Stimulated activated naive CD4-positive, alpha-beta T cell treated with Interleukin-2 at 50 U/mL for 16 hours (primary cell): ENCODE measurements around the gene THSD7B.
"Not testable (repeated sequence)": the region's sequence is repeated elsewhere in the genome, so short reads cannot be mapped to it uniquely, and the experiment has no call there.

Experiments used
- DNase-seq: peaks from one replicate; lab custom pipeline; 2025; lab: John Stamatoyannopoulos, UW

Gene THSD7B

GRCh38 chr2:137255990-137256389, 490.6 kb downstream of the THSD7B start:
- no peak for DNase-seq

- DNase-seq = no peak
Observed at GRCh38 chr2:137261881-137262585, 496.7 kb downstream of the THSD7B start.

GRCh38 chr2:137262594-137262993, 497.2 kb downstream of the THSD7B start:
- no peak for DNase-seq

- DNase-seq = no peak
Observed at GRCh38 chr2:137287913-137288639, 522.7 kb downstream of the THSD7B start.

- DNase-seq = no peak
Observed at GRCh38 chr2:137291836-137292570, 526.7 kb downstream of the THSD7B start.

GRCh38 chr2:137298377-137298776, 533.0 kb downstream of the THSD7B start:
- DNase-seq = no peak

- DNase-seq = no peak
Observed at GRCh38 chr2:137300987-137301386, 535.6 kb downstream of the THSD7B start.

- no peak for DNase-seq
Observed at GRCh38 chr2:137302957-137303356, 537.6 kb downstream of the THSD7B start.

- no peak for DNase-seq
Observed at GRCh38 chr2:137316075-137316474, 550.7 kb downstream of the THSD7B start.

- no peak for DNase-seq
Observed at GRCh38 chr2:137321566-137321965, 556.2 kb downstream of the THSD7B start.

GRCh38 chr2:137331562-137331961, 566.2 kb downstream of the THSD7B start:
- not testable (repeated sequence) for DNase-seq

- DNase-seq = no peak
Observed at GRCh38 chr2:137333386-137334165, 568.2 kb downstream of the THSD7B start.

GRCh38 chr2:137336067-137336466, 570.7 kb downstream of the THSD7B start:
- no peak for DNase-seq

GRCh38 chr2:137339051-137339450, 573.7 kb downstream of the THSD7B start:
- DNase-seq = no peak

GRCh38 chr2:137345994-137346393, 580.6 kb downstream of the THSD7B start:
- no peak for DNase-seq

- no peak for DNase-seq
Observed at GRCh38 chr2:137348301-137348700, 583.0 kb downstream of the THSD7B start.

- no peak for DNase-seq
Observed at GRCh38 chr2:137357634-137358033, 592.3 kb downstream of the THSD7B start.

GRCh38 chr2:137367361-137367760, 602.0 kb downstream of the THSD7B start:
- DNase-seq = no peak

GRCh38 chr2:137369106-137369505, 603.8 kb downstream of the THSD7B start:
- DNase-seq = no peak

- DNase-seq = no peak
Observed at GRCh38 chr2:137379186-137379585, 613.8 kb downstream of the THSD7B start.

GRCh38 chr2:137380610-137381009, 615.3 kb downstream of the THSD7B start:
- no peak for DNase-seq

GRCh38 chr2:137381731-137382130, 616.4 kb downstream of the THSD7B start:
- DNase-seq = no peak
